ENCODE data around the gene KCNH3. TPM values are rescaled to one million over a fixed set of nuclear protein-coding genes. Genes with fewer than 3 reads are reported as not detected.

KCNH3 gene
- total RNA-seq, 2 experiments from 2014 or later: 1.9 to 2.3 TPM

DNA sequence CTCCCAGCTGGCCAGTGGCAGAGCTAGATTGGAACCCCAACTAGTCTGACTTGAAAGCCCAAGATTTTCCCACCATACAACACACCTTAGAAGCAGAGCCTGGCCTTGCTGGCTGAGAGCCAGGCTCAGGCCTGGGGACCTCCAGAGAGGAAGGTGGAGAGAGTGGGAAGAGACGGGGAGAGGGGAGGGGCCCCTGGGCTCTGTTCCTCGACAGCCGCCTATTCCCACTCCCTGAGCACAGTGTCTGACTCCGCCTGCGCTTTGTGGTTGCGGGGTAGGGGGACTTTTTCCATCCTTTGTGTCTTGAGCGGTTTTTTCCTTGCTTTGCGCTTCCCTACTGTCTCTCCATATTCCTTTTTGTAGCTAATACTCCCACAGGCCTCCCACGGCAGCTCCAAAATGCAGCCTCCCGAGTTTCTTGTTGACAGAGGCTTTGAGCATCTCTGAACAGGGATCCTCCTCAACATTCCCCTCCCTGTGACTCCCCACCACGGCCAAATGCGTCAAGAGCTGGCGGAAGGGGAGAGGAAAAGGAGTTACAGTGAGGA lies 4.0 kb upstream of the KCNH3 start:
- no peaks in the 10 kb centered on the region for H3K9me3 Mint-ChIP-seq
- H3K4me3 Mint-ChIP-seq: no peak overlapping the region
- ChIA-PET POLR2A (interaction anchor here (0.6 kb wide), 1 partner anchor 412 kb away, joined by 3 read pairs; no protein-coding TSS in a partner anchor), CTCF (interaction anchor here (0.6 kb wide), 1 partner anchor 162 kb away, joined by 3 read pairs; no protein-coding TSS in a partner anchor)
- H3K4me1 Mint-ChIP-seq: peaks cover 13% of the 10 kb centered on the region
- H3K27me3 Mint-ChIP-seq: peaks cover 29% of the 10 kb centered on the region
- DNase-seq: no peak
- H3K27ac Mint-ChIP-seq: no peak overlapping the region
- no peaks in the 10 kb centered on the region for H3K36me3 Mint-ChIP-seq (ENCODE audit: low read depth)

DNA sequence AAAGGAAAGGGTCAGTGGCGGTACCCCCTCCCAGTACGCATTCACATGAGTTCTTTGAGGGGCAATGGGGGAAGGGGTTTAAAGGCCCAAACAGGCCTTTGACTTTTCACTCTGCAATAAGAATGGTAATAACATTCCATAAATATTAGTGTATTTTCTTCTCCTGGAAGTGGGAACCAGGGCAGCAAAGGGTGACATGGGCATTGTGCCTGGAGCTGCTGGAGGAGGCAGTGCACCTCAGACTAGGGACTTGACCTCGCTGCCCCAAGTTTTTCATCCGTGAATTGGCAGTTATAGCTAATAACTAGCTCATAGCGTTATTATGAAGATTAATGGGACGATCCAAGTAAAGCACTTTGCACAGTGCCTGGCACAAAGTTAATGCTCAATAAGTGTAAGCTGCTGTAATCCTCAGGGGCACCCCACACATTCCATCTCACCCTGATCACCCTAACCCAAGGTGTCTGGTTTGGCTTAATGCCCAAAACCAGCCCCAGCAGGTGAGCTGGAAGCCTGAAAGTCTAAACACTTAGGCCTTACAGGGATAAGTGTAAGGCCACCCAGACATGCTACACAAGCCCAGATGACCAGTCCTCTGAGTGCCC lies 2.8 kb upstream of the KCNH3 start:
- CTCF ChIA-PET: interaction anchor here (0.6 kb wide), 1 partner anchor 188 kb away, joined by 3 read pairs; no protein-coding TSS in a partner anchor
- Mint-ChIP-seq H3K27me3 (peaks cover 40% of the 10 kb centered on the region), H3K4me1 (peaks cover 23% of the 10 kb centered on the region), H3K27ac (no peak overlapping the region), H3K9me3 (no peaks in the 10 kb centered on the region), H3K36me3 (ENCODE audit: low read depth) (no peaks in the 10 kb centered on the region), H3K4me3 (no peak overlapping the region)
- no peak for DNase-seq
- POLR2A ChIA-PET: interaction anchor here (0.6 kb wide), 1 partner anchor 29 kb away, joined by 4 read pairs; no protein-coding TSS in a partner anchor

DNA sequence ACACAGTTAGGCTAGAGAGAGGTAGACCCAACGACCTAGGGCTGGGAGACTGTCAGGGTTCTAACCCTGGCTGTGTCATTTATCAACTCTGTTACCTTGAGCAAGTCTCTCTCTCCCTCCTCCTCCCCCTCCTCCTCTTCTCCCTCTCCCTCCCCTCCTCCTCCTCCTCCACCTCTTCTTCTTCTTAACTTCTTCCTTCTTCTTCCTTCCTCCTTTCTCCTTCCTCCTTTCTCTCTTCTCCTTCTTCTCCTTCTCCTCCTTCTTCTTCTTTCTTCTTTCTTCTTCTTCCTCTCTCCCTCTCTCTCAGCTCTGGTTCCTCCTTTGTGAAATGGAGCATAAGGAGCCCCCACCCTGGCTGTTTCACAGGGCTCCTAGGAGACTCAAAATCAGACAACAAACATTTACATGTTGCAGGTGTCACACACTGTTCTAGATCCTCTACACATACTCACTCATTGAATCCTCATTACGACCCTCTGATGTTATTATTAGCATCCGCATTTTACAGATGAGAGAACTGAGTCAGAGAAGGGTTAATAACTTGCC lies 2.2 kb upstream of the KCNH3 start:
- peak overlapping the region; percentile 27 for H3K4me3 Mint-ChIP-seq
- ChIA-PET CTCF (interaction anchor here (0.6 to 1.1 kb wide), 2 partner anchors 104 to 189 kb away, joined by 3 read pairs; no protein-coding TSS in a partner anchor), POLR2A (no interaction called here)
- no peak for DNase-seq
- no peaks in the 10 kb centered on the region for H3K9me3 Mint-ChIP-seq
- H3K4me1 Mint-ChIP-seq: peaks cover 29% of the 10 kb centered on the region
- H3K27me3 Mint-ChIP-seq: peaks cover 44% of the 10 kb centered on the region
- H3K36me3 Mint-ChIP-seq (ENCODE audit: low read depth): no peaks in the 10 kb centered on the region
- no peak overlapping the region for H3K27ac Mint-ChIP-seq

DNA sequence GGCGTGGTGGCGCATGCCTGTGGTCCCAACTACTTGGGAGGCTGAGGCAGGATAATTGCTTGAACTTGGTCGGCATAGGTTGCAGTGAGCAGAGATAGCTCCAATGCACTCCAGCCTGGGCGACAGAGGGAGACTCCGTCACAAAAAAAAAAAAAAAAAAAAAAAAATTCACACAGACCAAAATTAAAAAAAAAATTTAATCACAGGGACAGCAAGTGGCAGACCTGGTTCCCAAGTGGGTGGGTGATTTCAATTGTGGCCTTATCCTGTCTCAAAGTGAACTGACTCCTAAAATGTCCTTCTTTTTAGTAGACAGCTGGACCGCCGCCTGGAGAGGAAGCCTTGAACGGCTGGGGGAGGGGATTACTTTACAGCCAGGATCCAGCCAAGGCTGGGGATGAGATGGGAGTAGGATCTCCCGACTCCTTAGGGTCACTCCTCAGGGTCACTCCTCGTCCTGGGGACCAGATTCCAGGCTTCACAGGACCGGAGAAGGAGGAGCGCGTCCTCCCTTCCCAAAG lies 1.5 kb upstream of the KCNH3 start:
- Mint-ChIP-seq H3K36me3 (ENCODE audit: low read depth) (no peaks in the 10 kb centered on the region), H3K27ac (no peak overlapping the region), H3K4me1 (peaks cover 31% of the 10 kb centered on the region), H3K4me3 (peak overlapping the region; percentile 69), H3K27me3 (peaks cover 44% of the 10 kb centered on the region), H3K9me3 (no peaks in the 10 kb centered on the region)
- ChIA-PET CTCF (interaction anchor here (0.6 to 1.1 kb wide), 5 partner anchors 12 to 667 kb away, joined by 3 read pairs; no protein-coding TSS in a partner anchor), POLR2A (interaction anchor here (0.6 kb wide), 1 partner anchor 85 kb away, joined by 5 read pairs; no protein-coding TSS in a partner anchor)
- DNase-seq: no peak

DNA sequence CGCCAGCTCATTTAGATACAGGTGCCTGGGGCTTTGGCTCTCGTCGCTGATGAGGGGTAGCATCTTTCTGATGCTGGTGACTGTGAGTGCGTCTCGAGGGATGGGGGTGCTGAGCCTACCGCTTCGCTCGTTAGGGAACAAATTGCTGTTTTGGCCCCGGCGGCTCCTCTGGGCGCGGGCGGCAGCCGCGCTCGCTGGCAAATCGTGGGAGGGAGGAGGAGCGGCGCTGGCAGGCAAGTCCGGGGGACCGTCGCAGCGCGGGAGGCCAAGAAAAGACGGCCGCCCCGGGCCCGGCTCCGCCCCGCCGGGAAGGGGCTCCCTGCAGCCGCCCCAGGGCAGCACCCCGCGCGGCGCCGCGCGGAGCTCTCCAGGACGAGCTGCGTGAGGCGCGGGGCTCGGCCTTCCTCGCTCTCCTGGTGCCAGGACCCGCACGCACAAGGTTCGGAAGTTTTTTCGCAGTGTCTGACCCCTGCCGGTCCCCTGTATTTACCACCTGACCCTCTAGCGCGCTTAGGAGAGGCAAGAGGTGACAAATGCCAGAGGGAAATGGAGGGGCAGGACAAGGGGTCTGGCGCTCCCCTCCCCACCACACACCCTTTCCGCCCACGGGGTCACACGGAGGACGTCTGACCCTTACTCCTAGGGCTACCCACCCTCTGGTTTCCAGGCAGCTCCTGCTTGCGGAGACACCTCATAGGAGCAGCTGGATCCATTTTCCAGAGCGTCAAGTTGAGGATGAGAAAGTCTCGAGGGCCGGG lies 899 bp upstream of the KCNH3 start:
- no peak for DNase-seq
- H3K9me3 Mint-ChIP-seq: no peaks in the 10 kb centered on the region
- H3K4me3 Mint-ChIP-seq: peak overlapping the region; percentile 69
- CTCF ChIA-PET: interaction anchor here (0.6 to 1.2 kb wide), 7 partner anchors 11 to 666 kb away, joined by 3 read pairs; no protein-coding TSS in a partner anchor
- H3K27ac Mint-ChIP-seq: no peak overlapping the region
- H3K36me3 Mint-ChIP-seq (ENCODE audit: low read depth): no peaks in the 10 kb centered on the region
- H3K4me1 Mint-ChIP-seq: peaks cover 35% of the 10 kb centered on the region
- peaks cover 44% of the 10 kb centered on the region for H3K27me3 Mint-ChIP-seq
- POLR2A ChIA-PET: interaction anchor here (0.6 kb wide), 1 partner anchor 84 kb away, joined by 5 read pairs; no protein-coding TSS in a partner anchor

DNA sequence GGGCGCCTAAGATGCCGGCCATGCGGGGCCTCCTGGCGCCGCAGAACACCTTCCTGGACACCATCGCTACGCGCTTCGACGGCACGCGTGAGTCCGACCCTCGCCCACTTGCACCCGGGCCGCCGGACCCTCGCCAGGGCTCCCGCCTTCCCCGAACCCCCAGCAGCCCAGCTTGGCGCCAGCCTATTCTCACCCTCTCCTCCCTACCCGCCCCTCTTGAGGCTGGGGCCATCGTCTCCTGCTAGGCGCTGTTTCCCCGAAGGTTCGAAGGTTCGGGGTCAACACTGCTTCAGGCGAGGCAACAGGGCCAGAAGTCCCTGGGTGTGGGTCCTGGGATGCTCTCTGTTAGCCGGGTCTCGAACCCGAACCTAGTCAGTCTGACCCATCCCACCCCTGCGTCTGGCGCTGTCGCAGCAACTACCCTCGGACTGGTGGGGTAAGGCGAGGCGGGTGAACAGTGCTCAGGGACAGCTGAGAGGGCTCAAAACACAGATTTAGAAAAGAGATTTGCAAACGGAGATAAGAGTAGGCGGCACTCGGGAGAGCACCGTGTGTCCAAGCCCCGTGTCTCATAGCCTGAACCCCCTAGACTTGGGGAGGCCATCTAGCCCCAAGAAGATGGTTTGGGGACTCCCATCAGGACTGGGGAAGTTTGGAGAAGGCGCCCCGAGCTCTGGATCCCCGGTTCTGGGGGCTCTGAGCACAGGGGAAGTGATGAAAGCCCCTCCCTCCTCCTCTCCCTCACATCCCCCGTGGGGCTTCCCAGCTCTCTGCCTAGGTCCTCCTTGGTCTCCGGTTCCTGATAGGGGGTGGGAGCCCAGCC lies 787 bp downstream of the KCNH3 start:
- H3K9me3 Mint-ChIP-seq: no peaks in the 10 kb centered on the region
- H3K27ac Mint-ChIP-seq: no peak overlapping the region
- H3K4me1 Mint-ChIP-seq: peaks cover 38% of the 10 kb centered on the region

DNA sequence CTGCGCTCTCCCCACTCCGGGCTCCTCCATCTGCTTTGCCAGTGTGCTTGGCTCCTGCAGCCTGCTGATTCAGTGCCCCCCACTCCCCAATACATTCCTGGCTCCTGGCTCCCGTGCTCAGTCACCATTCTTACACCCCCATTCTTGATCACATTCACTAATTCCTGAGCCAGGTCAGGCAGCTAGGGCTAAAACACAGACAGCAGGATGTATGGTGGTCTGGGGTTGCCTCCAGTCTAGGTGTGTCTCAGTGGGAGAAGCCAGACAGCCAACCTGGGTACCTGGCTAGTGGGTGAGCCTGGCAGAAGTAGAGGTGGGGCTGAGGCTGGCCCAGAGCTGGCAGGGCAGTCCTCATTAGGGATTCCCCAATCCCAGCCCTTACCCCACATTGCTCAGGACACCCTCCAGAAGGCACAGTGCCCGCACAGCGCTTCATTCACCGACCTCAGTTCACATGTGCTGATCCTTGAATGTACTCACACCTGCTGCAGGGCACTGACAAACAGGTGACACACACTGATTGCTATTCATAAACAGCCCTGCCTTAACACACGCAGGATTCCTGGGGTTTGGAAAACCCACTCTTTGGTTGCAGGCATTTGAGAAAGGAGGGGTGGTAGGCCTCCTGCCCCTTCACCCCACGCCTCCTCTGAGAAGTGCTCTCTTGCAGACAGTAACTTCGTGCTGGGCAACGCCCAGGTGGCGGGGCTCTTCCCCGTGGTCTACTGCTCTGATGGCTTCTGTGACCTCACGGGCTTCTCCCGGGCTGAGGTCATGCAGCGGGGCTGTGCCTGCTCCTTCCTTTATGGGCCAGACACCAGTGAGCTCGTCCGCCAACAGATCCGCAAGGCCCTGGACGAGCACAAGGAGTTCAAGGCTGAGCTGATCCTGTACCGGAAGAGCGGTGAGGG lies 1.7 kb downstream of the KCNH3 start:
- no peaks in the 10 kb centered on the region for H3K36me3 Mint-ChIP-seq (ENCODE audit: low read depth)
- H3K27me3 Mint-ChIP-seq: peaks cover 50% of the 10 kb centered on the region
- peak overlapping the region; percentile 48 for H3K4me3 Mint-ChIP-seq
- H3K27ac Mint-ChIP-seq: peak overlapping the region; percentile 5
- no peaks in the 10 kb centered on the region for H3K9me3 Mint-ChIP-seq
- peaks cover 38% of the 10 kb centered on the region for H3K4me1 Mint-ChIP-seq
- DNase-seq: no peak
- POLR2A ChIA-PET: no interaction called here
- CTCF ChIA-PET: interaction anchor here (1.0 to 1.4 kb wide), 2 partner anchors 12 to 13 kb away, joined by 4 to 6 read pairs; no protein-coding TSS in a partner anchor

More for the DNA sequence above, 787 bp downstream of the KCNH3 start:
- H3K4me3 Mint-ChIP-seq: peak overlapping the region; percentile 62
- POLR2A ChIA-PET: no interaction called here
- H3K27me3 Mint-ChIP-seq: peaks cover 45% of the 10 kb centered on the region
- DNase-seq: no peak
- no peaks in the 10 kb centered on the region for H3K36me3 Mint-ChIP-seq (ENCODE audit: low read depth)
- CTCF ChIA-PET: interaction anchor here (1.0 to 1.4 kb wide), 2 partner anchors 12 to 13 kb away, joined by 4 to 6 read pairs; no protein-coding TSS in a partner anchor

DNA sequence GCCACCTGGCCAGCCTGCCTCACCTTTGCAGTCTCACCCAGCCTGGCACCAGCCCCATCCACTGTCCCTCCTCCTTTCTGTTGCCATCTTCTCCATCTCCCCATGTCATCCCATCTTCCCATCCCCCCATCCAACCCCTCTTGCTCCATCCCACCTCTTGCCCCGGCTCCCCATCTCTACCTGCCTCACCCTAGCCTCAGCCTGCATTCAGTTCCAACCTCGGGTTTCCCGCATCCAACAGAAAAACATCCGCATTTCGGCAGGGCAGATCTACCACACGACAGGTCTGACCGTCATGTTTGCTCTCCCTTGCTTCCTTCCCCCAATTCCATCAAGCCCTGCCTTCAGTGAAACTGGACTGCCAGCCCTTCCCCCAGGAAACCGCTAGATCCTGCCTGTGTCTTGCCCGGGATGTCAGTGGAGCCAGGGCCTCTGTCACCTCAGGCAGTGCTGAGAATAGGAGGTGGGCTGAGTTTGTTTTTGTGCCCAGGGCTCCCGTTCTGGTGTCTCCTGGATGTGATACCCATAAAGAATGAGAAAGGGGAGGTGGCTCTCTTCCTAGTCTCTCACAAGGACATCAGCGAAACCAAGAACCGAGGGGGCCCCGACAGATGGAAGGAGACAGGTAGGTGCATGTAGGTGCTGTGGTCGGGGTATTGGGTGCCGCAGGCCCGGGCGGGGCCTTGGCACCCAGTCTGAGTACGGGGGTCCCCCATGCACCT lies 2.5 kb downstream of the KCNH3 start:
- no peak overlapping the region for H3K27ac Mint-ChIP-seq
- POLR2A ChIA-PET: no interaction called here
- H3K9me3 Mint-ChIP-seq: no peaks in the 10 kb centered on the region
- H3K4me1 Mint-ChIP-seq: peaks cover 38% of the 10 kb centered on the region
- CTCF ChIA-PET: interaction anchor here (0.7 kb wide), 1 partner anchor 13 kb away, joined by 3 read pairs; no protein-coding TSS in a partner anchor
- H3K36me3 Mint-ChIP-seq (ENCODE audit: low read depth): no peaks in the 10 kb centered on the region
- no peak overlapping the region for H3K4me3 Mint-ChIP-seq
- peaks cover 47% of the 10 kb centered on the region for H3K27me3 Mint-ChIP-seq
- DNase-seq: no peak

DNA sequence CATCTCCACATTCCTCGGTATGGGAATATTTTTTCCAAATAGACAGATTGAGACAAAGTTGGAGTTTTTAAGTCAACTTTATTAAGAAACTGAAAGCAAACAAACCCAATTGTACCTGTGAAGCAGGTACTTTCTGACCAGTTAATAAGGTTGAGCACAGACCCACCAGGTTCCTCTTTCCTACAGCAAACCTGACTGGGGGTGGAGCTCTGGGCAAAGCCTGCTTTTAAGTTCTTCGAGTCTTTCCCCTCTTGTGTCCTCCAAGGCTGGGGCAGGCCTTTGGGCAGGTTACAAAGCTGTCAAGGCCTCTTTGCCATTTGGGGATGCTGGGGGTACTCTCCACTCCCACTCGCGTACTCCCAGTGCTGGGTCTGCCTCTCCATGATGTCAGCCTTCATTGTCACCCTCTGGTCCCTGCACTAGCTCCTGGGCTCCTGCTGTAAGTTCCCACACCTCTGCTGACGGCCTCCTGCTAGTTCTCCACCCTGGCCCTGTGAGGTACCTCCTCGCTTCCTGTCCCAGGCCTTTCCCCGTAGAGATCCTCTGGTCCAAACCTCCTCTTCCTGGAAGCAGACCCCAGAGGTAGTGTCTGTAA lies 3.2 kb downstream of the KCNH3 start:
- H3K36me3 Mint-ChIP-seq (ENCODE audit: low read depth): no peaks in the 10 kb centered on the region
- H3K27ac Mint-ChIP-seq: no peak overlapping the region
- no peaks in the 10 kb centered on the region for H3K9me3 Mint-ChIP-seq
- H3K27me3 Mint-ChIP-seq: peaks cover 40% of the 10 kb centered on the region
- ChIA-PET CTCF (interaction anchor here (0.7 to 1.1 kb wide), 2 partner anchors 12 to 194 kb away, joined by 3 read pairs; no protein-coding TSS in a partner anchor), POLR2A (no interaction called here)
- H3K4me3 Mint-ChIP-seq: no peak overlapping the region
- DNase-seq: no peak
- H3K4me1 Mint-ChIP-seq: peaks cover 35% of the 10 kb centered on the region

DNA sequence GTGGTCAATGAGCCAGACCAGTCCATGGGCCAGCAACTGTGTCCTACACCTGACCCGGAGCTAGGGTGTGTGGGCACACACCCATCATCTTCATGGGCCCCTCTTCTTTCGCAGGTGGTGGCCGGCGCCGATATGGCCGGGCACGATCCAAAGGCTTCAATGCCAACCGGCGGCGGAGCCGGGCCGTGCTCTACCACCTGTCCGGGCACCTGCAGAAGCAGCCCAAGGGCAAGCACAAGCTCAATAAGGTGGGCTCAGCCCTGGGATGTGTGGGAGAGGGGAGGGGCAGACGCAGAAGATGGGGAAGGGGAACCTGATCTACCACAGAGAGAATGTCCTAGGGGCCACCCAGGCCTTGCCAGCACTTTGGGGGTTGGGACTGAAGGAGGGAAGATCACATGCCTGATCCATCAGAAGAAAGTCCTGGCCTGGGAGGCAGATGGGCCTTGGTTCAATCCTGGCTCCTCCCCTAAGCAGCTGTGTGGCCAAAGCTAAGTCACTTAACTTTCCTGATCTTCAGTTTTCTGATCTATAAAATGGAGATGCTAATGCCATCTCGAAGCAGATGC lies 3.8 kb downstream of the KCNH3 start:
- CTCF ChIA-PET: interaction anchor here (1.1 kb wide), 1 partner anchor 195 kb away, joined by 3 read pairs; no protein-coding TSS in a partner anchor
- POLR2A ChIA-PET: no interaction called here
- H3K9me3 Mint-ChIP-seq: no peaks in the 10 kb centered on the region
- H3K27ac Mint-ChIP-seq: peak overlapping the region; percentile 74
- peaks cover 39% of the 10 kb centered on the region for H3K27me3 Mint-ChIP-seq
- H3K4me1 Mint-ChIP-seq: peaks cover 33% of the 10 kb centered on the region
- no peaks in the 10 kb centered on the region for H3K36me3 Mint-ChIP-seq (ENCODE audit: low read depth)
- H3K4me3 Mint-ChIP-seq: no peak overlapping the region
- DNase-seq: no peak

Data from activated CD4-positive, alpha-beta T cell treated with anti-CD3 and anti-CD28 coated beads, Interleukin-2, amount 10 ng/mL, durations not matched to agents 7 days and 5 days (primary cell).